NCI-H446 treated with DMSO at 0.1 percent for 48 hours (cell line): ENCODE results near the gene SNX14.
"Not testable (repeated sequence)": the region's sequence is repeated elsewhere in the genome, so short reads cannot be mapped to it uniquely, and the experiment has no call there.

ENCODE experiments used
- DNase-seq: peaks from one replicate; lab custom pipeline; 2025; lab: John Stamatoyannopoulos, UW

Gene SNX14

DNA sequence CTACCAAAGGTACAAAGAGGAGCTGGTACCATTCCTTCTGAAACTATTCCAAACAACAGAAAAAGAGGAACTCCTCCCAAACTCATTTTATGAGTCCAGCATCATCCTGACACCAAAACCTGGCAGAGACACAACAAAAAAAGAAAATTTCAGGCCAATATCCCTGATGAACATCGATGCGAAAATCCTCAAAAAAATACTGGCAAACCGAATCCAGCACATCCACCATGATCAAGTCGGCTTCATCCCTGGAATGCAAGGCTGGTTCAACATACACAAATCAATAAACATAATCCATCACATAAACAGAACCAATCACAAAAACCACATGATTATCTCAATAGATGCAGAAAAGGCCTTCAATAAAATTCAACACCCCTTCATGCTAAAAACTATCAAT, 10.8 kb downstream of the SNX14 start:
- DNase-seq, result not testable (repeated sequence)

DNA sequence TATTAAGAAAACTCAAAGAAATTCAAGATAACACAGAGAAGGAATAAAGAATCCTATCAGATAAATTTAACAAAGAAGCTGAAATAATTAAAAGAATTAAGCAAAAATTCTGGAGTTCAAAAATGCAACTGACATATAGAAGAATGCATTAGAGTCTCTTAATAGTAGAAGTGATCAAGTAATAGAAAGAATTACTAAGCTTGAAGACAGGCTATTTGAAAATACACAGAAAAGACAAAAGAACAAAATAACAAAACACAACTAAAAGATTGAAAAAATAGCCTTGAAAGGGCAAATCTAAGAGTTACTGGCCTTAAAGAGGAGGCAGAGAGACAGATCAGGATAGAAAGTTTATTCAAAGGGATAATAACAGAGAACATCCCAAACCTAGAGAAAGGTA, 12.1 kb downstream of the SNX14 start:
- no peak for DNase-seq

DNA sequence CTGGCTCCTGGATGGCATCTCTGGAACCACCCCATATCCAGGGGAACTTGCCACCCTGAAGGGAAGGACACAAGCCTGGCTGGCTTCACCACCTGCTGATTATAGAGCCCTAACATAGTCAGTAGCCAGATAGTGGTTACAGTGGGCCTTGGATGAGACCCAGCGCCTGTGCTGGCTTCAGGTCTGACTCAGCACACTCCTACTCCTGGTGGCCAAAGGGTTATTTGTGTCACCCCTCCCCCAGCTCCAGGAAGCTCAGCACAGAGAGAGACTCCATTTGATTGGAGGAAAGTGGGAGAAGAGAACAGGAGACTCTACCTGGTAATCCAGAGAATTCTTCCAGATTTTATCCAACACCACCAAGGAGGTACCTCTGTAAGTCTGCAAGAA, 12.8 kb downstream of the SNX14 start:
- no peak for DNase-seq

DNA sequence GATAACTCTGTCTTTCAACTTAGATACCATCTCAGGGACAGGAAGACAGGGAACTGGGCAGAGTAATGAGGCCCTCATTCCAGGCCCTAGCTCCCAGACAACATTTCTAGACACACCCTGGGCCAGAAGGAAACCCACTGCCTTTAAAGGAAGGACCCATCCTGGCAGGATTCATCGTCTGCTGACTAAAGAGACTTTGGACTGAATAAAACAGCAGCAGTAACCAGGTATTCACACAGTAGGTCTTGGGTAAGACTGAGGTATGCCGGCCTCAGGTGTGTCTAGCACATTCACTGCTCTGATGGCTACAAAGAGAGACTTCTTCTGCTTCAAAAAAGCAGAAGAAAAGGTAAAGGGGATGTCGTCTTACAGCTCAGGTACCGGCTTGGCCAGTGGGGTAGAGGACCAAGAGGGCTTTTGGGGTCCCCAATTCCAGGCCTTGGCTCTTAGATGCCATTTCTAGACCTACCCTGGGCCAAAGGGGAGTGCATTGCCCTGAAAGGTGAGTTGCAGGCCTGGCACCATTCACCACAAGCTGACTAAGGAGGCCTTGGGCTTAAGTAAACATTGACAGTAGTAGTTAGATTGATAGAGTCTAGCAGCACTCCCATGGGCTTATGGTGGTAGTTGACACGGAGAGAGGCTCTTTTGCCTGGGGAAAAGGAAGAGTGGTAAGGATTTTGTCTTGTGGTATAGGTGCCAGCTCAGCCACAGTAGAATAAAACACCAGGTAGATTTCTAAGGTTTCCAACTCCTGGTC, 13.4 kb downstream of the SNX14 start:
- DNase-seq, result no peak

DNA sequence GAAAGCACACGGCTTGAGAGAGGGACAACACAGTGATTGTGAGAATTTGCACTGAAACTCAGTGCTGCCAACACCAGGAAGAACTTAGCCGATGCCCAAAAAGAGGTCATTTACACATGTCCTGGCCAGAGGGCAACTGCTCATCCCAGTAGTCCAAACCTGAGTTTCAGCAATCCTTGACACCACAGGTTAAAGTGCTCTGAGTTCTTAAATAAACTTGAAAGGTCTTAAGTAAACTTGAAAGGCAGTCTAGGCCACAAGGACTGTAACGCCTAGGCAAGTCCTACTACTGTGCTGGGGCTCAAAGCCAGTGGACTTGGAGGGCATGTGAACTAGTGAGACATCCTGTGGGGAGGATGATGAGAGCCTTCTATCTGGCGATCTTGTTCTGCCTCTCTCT, 14.1 kb downstream of the SNX14 start:
- no peak for DNase-seq

DNA sequence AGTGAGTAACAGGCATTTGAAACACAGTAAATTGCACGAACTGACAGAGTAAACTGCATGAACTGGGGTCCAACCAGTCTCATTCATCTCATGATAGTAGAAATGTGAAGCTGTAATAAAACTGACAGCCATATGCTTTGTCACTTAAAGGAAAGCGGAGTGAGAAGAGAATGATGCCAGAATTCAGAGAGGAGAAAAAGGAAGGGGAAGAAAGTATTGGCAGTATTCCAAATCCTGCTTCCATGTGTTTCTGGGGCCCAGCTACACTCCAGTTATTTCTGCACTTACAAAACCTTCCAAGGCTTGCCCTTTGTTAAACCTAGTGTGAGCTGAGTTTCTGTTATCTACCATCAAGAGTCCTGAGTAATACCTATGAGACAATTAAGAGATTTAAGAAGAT, 17.2 kb downstream of the SNX14 start:
- peak; percentile 17 for DNase-seq

DNA sequence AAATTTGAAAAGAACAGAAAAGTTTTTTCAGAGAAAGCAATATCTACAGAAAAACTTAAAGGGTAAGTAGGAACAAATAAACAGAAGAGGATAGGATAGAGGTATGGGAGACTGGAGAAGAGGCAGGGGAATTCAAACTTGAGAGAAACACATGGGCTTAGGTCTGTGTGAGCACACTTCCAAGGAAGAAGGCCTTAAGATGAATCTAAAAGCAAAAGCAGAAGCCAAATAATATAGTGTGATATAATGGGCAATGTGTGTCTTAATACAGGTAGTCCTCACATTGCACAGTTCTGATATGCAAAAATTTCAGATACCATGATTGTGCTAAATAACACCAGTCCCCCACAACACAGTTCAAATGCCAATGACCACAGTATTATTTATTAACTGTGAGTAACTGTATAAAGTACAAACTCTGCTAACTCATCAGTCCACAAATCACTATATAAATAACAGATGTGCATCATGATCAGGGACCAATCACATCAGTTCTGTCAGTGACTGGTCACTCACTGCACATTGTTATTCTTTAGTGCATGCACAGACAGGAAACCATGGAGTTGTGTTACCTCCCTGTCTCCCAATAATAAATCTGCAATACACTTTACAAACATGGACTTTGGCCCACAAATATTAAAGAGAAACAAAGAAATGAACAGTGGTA, 18.6 kb downstream of the SNX14 start:
- no peak for DNase-seq

DNA sequence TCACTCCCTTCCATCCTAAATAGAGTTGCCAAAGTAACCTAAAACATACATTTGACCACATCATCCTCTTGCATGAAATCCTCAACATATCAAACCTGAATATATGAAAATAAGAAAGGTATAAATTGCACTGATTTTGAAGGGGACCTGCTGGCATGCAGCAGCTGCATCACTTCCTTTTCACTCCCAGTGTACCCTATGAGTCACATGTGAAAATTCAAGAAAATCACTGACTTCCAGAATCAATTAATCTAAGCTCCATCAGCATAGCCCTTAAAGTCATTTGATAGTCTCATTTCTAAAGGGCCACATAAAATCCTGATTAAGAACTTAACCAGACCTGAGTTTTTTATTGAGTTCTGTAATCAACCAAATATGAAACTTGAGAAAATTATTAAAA, 24.3 kb downstream of the SNX14 start:
- DNase-seq, result no peak

DNA sequence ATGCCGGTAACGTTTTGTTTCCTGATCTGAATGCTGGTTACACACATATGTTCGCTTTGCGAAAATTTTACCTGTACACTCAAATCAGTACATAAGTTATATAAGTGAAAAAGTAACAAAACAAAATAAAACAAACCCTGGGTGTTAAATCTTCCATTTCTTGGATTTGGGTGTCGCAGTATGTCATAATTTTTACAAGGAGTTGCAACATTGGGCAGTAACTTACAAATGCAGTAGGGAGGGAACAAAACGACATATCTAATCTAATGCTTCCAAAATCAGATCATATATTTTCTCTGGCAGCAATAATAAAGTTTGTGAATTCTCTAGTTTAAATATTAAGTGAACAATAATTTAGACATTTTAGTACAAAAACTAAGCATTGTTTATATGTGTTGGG, 25.2 kb downstream of the SNX14 start:
- DNase-seq, result no peak

DNA sequence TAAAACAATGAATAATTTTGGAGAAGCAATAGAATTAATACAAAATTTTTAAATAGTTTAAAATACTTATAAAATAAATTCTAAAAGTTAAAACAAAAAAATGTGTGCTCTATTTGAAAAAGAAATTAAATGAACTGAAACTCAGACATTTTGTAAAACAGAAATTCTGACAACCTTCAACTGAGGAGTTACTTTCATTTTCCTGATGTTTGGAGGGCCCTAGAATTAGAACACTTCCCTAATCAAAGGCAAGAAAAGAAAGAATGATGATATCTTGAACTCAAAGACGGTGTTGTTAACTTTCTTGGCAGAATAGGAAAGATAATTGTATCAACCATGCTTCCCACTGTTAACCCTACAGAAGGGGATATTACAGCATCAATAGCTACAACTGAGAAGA, 27.9 kb downstream of the SNX14 start:
- DNase-seq, result no peak

DNA sequence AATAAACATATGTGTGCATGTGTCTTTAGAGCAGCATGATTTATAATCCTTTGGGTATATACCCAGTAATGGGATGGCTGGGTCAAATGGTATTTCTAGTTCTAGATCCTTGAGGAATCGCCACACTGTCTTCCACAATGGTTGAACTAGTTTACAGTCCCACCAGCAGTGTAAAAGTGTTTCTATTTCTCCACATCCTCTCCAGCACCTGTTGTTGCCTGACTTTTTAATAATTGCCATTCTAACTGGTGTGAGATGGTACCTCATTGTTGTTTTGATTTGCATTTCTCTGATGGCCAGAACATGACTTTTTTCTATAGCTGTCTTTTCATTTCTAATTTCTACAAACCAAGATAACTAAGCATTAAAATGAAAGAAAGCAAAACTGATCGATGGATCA, 29.4 kb downstream of the SNX14 start:
- DNase-seq, result not testable (repeated sequence)

DNA sequence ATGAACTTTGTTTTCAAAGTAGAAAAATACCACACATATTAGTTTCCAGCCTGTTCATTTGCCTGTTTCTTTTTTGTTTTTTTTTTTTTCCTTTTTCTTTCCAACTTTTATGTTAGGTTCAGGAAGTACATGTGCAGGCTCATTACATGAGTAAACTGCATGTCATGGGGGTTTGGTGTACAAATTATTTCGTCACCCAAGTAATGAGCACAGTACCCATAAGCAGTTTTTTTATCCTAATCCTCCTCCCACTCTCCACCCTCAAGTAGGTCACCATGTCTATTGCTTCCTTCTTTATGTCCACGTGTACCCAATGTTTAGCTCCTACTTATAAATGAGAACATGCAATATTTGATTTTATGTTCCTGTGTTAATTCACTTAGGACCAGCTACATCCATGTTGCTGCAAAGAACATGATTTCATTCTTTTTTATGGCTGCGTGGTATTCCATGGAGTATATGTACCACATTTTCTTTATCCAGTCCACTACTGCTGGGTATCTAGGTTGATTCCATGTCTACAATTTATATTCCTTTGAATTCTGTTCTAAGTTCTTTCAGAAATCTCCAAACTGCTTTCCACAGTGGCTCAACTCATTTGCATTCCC, 31.8 kb downstream of the SNX14 start:
- DNase-seq, result no peak

DNA sequence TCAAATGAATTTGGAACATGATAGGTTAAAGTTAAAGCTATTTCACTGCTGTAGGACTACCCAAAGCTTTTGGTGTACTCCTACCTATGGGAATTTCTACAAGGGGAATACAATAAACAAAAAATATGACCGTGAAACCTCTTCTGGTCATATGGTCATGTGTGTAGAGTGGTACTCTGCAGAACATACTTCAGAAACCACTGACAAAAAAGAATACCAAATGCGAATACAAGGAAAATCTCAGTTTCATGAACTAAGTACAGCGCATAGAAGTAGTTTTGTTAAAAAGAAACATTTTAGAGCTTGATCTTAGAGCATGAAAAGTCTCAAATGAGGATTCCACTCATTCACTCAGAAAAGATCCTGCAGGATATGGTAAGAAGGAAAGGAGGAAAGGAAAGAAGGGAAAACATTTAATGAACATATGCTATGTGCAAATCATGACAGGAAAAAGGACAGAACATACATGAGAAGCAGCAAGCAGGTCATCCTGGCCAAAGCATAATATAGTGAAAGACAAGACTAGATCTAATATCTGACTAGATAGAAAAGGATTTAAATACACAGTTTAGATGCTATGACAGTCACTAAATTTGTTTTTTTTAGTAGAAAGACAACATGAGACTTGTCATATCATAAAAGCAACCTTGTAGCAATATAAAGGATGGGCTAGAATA, 36.5 kb downstream of the SNX14 start:
- no peak for DNase-seq

DNA sequence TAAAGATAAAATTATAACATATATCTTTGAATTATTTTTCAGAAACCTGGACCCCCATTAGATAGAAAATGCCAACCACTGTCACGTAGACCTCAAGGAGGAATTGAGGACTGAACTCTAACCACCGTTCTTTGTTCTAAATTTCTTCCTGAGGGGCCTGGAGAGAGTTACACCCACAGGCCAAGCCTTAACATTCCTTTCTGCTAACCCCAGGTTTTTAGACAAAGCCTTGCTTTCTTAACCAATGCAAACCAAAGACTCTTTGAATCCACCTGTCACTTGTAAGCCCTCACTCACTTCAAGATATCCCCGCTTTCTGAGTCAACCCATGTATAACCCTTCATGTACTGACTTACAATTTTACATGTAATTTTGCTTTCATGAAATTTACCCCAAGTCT, 41.0 kb downstream of the SNX14 start:
- no peak for DNase-seq

DNA sequence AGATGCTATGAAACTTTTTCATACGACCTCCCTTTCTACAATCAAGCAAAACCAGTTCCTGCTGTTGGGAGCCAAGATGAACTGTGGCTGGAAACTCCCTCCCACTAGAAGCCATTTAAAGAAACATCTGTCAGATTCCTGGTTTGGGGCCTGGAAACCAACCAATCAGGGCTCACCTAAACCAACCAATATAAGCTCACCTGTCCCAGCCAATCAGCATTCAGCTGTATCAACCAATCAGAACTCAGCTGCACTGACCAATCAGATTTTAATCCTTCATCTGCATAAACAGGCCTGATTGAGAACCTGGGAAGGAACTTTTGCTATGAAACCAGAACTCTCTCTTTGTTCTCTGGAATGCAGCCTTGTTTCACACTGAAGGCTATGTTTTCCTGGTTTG, 42.4 kb downstream of the SNX14 start:
- DNase-seq, result no peak

DNA sequence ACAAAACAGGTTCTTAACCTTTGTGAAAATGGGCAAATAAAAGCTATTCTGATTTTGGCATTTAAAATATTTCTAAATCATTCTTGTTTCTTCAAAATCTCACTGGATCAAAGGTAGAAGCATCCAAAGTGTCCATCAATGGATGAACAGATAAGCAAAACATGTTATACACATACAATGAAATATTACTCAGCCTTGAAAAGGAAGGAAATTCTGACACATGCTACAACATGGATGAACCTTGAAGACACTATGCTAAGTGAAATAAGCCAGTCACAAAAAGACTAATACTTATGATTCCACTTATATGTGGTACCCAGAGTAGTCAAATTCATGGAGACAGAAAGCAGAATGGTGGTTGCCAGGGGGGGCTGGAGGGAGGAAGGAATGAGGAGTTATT, 45.9 kb downstream of the SNX14 start:
- no peak for DNase-seq

DNA sequence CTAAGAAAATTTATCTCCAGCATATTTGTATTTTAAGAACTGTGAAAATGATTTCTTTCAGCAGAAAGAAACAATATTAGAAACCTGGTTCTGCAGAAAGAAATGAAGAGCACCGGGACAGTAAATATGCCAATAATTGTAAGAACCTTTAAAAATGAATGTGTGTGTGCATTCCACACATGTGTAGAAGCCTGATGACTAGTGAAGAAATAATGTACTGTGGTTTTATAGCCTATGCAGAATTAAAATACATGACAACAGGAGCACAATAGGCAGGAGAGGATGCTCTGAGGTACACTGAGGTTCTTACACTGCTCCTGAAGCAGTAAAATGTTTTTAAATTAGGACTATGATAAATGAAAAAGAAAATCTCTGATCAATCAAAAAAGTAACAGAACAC, 48.9 kb downstream of the SNX14 start:
- no peak for DNase-seq

DNA sequence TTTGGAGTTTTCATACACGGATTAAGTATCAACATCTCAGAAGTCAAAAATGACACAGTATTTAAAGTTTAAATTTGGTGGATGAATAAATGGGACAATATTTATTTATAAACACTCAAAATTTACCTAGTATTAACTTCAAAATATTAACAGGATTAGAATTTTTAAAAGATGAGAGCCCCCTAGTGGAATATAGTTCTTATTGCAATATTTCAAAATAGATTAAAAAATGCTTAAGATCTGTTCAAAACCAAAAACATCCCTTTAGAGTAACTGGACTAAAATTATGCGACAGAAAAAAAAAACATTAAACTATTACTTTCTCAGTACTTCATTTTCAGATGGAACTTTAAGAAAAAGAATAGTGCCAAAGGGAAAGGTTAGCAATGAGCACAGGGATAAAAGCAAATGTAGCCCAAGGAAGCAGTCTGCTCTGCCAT, 56.6 kb downstream of the SNX14 start:
- DNase-seq, result no peak

DNA sequence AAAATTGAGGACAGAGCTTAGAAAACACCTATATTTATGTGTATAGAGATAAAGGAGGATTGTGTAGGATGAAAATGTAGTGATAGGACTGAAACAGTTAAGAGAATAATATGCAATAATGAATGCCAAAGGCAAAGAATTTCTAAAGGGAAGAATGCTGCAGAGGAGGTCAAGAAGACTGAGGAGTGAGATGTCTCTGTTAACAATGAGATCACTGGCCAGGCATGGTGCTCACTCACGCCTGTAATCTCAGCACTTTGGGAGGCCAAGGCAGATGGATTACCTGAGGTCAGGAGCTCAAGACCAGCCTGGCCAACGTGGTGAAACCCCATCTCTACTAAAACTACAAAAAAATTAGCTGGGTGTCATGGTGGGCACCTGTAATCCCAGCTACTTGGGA, 69.4 kb downstream of the SNX14 start:
- DNase-seq, result not testable (repeated sequence)

DNA sequence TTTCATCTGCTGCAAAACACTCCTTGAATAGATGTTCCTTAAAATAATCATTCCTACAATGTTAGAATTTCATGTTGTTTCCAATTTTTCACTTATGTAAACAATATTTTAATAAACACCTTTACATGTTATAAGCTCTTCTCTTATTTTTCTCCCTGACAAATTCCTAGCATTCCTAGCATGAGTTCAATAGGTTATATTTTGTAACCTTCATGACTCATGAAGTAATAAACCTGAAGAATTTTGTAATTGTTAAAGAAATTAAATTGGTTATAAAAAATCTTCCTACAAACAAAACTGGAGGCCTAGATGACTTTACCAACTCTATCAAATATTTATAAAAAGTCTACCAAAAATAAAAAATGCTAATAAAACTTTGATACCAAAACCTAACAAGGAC, 77.5 kb downstream of the SNX14 start:
- no peak for DNase-seq

DNA sequence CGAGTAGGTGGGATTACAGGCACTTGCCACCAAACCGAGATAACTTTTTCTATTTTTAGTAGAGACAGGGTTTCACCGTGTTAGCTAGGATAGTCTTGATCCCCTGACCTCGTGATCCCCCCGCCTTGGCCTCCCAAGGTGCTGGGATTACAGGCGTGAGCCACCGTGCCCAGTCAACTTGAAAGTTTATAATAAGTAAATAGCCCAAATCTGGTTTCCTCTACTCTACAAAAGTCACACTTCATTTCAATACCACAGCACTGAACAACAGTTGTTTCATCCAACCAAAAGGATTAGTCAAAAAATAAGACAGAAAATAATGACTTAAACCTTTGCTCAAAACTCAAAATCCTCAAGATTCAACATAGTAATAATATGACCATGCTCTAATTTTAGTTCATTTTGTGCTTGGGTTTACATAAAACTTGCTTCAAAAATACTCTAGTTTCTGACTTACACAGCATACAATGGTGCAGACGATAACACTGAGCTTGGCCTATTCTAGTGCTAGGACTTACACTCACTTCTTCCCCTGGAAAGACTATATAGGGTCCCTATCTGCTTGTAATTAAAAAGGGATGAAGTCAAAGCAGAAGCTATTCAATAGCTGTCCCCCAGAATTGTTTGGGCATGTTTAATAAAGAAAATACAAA, 87.1 kb downstream of the SNX14 start:
- no peak for DNase-seq

DNA sequence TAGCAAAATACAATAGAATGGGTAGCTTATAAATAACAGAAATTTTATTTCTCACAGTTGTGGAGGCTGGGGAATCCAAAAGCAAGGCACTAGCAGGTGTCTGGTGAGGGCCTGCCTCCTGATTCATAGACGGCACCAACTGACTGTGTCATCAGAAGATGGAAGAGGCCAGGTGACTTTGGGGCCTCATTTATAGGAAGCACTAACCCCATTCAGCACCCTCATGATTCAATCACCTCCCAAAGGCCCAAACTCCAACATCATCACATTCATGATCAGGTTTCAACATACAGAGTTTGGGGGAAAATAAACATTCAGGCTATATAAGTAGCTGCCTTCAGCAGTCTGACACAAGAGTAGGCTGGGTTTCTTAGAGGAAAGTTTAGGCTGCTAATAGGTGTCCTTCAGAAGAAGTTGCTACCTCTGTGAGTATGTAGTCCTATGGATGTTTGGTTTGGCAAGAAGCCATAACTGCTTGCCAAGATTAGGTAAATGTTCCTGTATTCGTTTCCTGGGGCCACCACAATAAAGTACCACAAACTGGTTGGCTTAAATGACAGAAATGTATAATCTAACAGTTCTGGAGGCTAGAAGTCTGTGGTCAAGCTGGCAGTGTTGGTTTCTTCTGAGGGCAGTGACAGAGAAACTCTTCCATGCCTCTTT, 94.9 kb downstream of the SNX14 start:
- no peak for DNase-seq
